NB4 (cell line): ENCODE results near the gene PGA4.
"Not testable (repeated sequence)": the region's sequence is repeated elsewhere in the genome, so short reads cannot be mapped to it uniquely, and the experiment has no call there.

Experiments
- MYC ChIP-seq: IDR thresholded peaks from 2 replicates; pipeline ENCODE4 v1.6.1; 2011; ENCODE audit warnings: low read depth, low read length
- POLR2A ChIP-seq: IDR thresholded peaks from 2 replicates; pipeline ENCODE4 v1.6.1; 2011; ENCODE audit warnings: mild to moderate bottlenecking; ENCODE audit not compliant: insufficient read length; ENCODE audit errors: extremely low read depth
- TF ChIP-seq, protein P1 (sequence below): IDR thresholded peaks from one replicate; pipeline ENCODE4 v1.5.1; 2012; ENCODE audit warnings: low read depth, low read length
- TF ChIP-seq, protein P2 (sequence below): IDR thresholded peaks from 2 replicates; pipeline ENCODE4 v1.6.1; 2011; ENCODE audit warnings: low read depth, low read length

GRCh38 chr11:61241526-61241925, 19.4 kb downstream of the PGA4 start:
- not testable (repeated sequence) for TF ChIP-seq POLR2A, MYC
- TF ChIP-seq, protein P1, sequence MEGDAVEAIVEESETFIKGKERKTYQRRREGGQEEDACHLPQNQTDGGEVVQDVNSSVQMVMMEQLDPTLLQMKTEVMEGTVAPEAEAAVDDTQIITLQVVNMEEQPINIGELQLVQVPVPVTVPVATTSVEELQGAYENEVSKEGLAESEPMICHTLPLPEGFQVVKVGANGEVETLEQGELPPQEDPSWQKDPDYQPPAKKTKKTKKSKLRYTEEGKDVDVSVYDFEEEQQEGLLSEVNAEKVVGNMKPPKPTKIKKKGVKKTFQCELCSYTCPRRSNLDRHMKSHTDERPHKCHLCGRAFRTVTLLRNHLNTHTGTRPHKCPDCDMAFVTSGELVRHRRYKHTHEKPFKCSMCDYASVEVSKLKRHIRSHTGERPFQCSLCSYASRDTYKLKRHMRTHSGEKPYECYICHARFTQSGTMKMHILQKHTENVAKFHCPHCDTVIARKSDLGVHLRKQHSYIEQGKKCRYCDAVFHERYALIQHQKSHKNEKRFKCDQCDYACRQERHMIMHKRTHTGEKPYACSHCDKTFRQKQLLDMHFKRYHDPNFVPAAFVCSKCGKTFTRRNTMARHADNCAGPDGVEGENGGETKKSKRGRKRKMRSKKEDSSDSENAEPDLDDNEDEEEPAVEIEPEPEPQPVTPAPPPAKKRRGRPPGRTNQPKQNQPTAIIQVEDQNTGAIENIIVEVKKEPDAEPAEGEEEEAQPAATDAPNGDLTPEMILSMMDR: not testable (repeated sequence)
- TF ChIP-seq, protein P2, sequence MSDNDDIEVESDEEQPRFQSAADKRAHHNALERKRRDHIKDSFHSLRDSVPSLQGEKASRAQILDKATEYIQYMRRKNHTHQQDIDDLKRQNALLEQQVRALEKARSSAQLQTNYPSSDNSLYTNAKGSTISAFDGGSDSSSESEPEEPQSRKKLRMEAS: not testable (repeated sequence)
